HK-2 (cell line): ENCODE measurements around the gene UGT2B10.

Source experiments
- DNase-seq: peaks from one replicate; pipeline ENCODE4 v3.0.0-alpha.2; 2018; ENCODE audit not compliant: unreplicated experiment

UGT2B10 gene

DNA sequence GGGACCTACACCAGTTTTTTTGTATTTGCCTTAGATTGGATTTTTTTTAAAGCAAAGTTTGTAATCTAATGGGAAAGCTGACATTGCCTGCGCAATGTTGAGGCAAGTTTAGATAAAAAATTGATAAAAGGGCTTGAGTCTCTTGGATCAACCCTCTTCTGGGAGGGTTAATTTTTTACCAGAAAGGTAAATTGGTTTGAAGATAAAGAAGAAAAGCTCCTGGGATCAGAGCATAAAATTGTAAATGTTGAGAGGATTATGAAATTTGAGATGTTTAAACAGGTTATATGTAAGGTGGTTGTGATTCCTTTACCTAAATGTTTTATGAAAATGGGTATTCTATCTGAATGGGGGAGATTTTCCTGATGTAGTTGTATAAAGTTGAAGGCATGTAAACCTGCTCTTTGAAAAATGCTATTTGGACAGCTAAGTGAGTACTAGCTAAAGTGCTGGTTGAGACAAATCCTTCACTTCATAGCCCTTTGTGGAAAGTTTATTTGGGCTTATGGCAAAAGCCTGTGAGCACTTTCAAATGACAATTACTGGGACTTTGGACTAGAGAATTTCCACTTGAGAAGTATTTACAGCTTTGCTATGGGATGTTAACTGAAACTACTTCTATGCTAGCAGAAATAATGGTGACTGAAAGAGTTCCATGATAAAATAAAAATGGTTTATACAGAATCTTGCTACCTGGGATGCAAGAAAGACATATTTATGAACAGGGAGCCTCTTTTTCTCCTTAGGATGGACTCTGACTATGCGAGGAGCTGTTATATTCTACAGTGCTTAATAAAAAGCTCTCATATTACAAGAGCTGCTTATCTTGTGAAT, 56.2 kb downstream of the UGT2B10 start:
- no peak for DNase-seq

DNA sequence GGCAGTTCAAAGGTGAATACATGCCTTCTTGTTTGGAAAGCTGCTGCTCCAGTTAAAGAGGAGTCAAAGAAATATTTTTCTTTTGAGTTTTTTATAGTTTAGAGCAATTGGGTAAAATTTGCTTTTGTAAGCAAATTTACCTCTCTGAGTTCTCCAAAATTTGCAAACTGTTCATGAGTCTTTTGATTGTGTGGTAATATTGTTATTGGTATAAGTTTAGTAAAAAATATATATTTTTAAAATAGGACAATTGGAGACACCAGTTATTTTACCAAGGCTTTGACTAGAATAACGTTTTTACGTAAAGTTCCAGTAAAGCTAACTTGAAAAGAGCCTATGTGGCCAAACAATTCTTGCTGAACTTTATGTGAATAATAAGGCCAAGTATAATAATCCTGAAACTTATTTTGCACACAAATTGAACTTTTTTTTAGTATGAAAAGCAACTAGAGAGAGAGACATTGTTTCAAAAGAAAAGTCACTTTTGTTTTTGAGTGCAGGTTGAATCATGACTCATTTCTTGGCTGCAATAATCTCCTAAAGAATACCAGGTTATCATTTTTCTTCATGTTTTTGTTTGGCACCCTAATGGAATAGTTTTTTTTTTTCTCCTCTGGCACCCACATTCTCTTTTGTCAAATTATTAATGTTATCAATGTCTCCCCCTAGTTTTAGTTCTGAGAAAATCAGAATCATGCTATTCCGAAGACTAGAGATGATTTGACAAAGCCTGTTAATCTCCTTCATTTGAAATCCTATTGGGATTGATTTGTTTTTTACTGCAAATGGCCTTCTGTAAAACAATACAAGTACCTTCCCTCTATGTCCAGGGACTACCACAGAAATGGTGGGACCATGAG, 57.1 kb downstream of the UGT2B10 start:
- no peak for DNase-seq

DNA sequence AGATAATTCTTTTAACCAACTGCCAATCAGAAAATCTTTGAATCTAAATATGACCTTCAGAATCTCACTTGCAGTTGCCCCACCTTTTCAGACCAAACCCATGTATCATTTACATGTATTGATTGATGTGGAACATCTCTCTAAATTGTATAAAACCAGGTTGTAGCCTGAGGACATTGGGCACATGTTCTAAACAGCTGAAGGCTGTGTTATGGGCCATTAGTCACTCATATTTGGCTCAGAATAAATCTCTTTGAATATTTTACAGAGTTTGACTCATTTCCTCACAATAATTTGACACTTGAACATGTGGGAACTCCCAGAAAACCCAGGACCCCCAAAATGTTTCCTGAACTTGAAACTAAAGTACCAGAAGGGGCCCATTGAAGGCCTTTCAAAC, 58.7 kb downstream of the UGT2B10 start:
- DNase-seq = no peak

DNA sequence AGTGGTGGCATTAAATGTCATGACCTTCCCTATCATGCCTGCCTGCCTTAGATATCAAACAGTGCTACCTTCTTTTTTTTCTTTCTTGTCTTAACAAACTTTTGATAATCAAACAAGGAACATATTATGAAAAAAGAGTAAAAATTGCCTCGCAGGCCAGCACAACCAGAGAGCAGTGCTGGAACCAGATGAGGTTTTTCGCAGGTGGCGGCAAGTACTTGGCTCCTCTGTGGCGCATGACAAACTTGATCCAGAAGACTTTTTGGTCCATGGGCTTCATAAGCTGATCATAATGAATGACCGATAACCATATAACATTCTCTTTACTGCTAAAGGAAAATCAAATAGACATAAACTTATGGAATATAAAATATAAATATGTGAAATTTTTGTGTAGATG, 61.8 kb downstream of the UGT2B10 start:
- DNase-seq = no peak

DNA sequence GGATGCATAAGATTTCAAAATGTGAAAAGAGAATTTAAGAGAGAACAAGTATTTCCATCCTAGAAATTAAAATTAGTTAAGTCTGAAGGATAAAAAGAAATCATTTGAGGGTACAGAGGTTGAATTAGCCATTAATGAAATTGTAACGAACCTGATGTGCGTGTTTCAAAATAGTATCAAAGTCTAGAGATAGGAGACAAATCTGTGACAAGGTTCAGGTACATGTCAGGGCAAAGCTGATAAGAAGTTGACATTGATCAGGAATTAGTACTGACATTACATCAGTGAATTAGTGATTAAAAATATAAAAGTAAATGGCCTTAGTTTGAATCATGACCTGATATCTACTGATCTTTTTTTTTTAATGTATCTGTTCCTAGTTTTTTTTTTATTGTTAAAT, 62.3 kb downstream of the UGT2B10 start:
- no peak for DNase-seq
